ENCODE results near the gene CLIP2. TPM values are rescaled to one million over a fixed set of nuclear protein-coding genes. Genes with fewer than 3 reads are reported as not detected.
A peak's percentile ranks its signal among the peaks of the same experiment; 100 is the strongest.

Gene CLIP2
- total and polyA plus RNA-seq, 2 of the 4 experiments (the other 2 are of a cell fraction): 18.1 to 20.7 TPM

DNA sequence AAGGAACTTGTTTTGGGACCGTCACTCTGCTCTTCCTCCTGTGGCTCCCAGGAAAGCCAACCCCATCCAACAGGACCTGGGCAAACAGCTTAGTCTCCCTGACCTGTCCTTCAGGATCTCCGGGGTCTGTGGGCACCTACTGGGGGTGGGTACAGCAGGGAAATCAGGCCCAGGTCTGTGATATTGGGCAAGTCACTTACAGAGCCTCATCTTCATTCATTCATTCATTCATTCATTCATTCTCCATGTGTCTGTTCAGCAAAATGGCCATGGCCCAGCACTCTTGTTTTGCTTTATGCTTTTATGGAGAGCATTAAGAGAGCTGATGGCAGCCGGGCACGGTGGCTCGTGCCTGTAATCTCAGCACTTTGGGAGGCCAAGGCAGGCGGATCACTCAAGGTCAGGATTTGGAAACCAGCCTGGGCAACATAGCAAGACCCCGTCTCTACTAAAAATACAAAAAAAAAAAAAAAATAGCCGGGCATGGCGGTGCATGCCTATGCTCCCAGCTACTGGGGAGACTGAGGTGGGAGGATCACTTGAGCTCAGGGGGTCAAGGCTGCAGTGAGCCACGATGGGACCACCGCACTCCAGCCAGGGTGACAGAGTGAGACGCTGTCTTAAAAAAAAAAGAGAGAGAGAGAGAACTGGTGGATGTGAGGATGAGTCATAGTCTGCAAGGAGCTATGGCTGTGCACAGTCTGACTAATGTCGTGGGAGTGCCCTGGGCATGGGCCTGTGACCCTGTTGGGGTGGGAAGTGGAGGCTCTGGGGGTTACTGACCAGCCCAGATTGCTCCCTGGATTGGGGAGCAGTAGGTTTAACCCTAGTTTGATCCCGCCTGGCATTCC lies 54.3 kb downstream of the CLIP2 start:
- Histone ChIP-seq H3K27me3 (ENCODE audit: control insufficient read depth, insufficient read depth, low read length) (no peaks in the 10 kb centered on the region), H2BK5ac (ENCODE audit: low read depth, low read length, poor library complexity, severe bottlenecking) (peak overlapping the region; percentile 36), H4K91ac (ENCODE audit: insufficient read depth, low read depth, low read length) (no peak overlapping the region), H3K27ac (ENCODE audit: insufficient read depth, low read length) (peak overlapping the region; percentile 7; the same call in 1 of the 2 replicates), H3K9me3 (ENCODE audit: control insufficient read depth, insufficient read depth, low read length) (no peaks in the 10 kb centered on the region), H3K4me2 (ENCODE audit: low read depth, low read length) (0 out of 2 replicates have a peak overlapping the region, but pooled peaks have one; percentile 1), H3K9ac (ENCODE audit: low read depth, low read length) (no peak overlapping the region), H3K23ac (ENCODE audit: low read depth, low read length) (no peak overlapping the region), H3K18ac (ENCODE audit: low read depth, low read length) (no peak overlapping the region), H3K4me3 (ENCODE audit: insufficient read depth, low read depth, low read length) (no peak overlapping the region), H2AK9ac (replicated peaks; ENCODE audit: low read depth, low read length, poor library complexity) (peak overlapping the region; percentile 90), H3K79me1 (ENCODE audit: low read depth in 1 of 2, low read length in 2 of 2) (peaks cover 18 to 80% of the 10 kb centered on the region in 2 experiments), H3K14ac (replicated peaks; ENCODE audit: low read depth, low read length) (peak overlapping the region; percentile 65; the same call in 1 of the 2 replicates), H4K20me1 (ENCODE audit: insufficient read depth, low read length) (peaks cover 53% of the 10 kb centered on the region), H3K4me1 (ENCODE audit: control insufficient read depth, insufficient read depth, low read length) (peaks cover 7% of the 10 kb centered on the region), H3K9me1 (ENCODE audit: insufficient read depth, low read length) (peaks cover 12% of the 10 kb centered on the region), H3K56ac (ENCODE audit: extremely low read depth, insufficient read depth, low read length) (no peak overlapping the region), H2BK15ac (ENCODE audit: low read depth, low read length) (0 out of 3 replicates have a peak overlapping the region, but pooled peaks have one; percentile 7), H3K36me3 (ENCODE audit: control insufficient read depth, insufficient read depth, low read length) (peaks cover 43% of the 10 kb centered on the region), H4K5ac (ENCODE audit: low read depth, low read length) (no peak overlapping the region), H2BK20ac (ENCODE audit: low read depth, low read length) (peak overlapping the region; percentile 38; the same call in 1 of the 2 replicates), H2AFZ (replicated peaks; ENCODE audit: low read length, poor library complexity) (peak overlapping the region; percentile 75), H2BK120ac (ENCODE audit: low read depth, low read length) (no peak overlapping the region), H2AK5ac (ENCODE audit: low read depth, low read length) (peak overlapping the region; percentile 37; the same call in 1 of the 2 replicates), H3K4ac (ENCODE audit: low read depth, low read length) (peak overlapping the region; percentile 35; the same call in 1 of the 2 replicates), H4K8ac (ENCODE audit: low read depth in 2 of 2, low read length in 2 of 2) (0 out of 4 replicates have a peak overlapping the region, but pooled peaks of 1 of the 2 experiments have one; percentile 30)
- DNase-seq: peak; percentile 85
- WGBS, 2 experiments (ENCODE audit: extremely low coverage in 2 of 2, insufficient read length in 1 of 2): 63% methylated on average over 7 of the region's 14 CpGs; no CpG with 5 or more reads in 1 of the 2 experiments
- TF ChIP-seq MAZ (IDR thresholded peaks at IDR 0.05; ENCODE audit: borderline replicate concordance, low read depth, low read length) (no peak), RFX5 (IDR thresholded peaks at IDR 0.05; ENCODE audit: low read depth, low read length) (no peak), BHLHE40 (IDR thresholded peaks at IDR 0.05; ENCODE audit: low read depth, low read length) (peak; percentile 54), FOS (IDR thresholded peaks at IDR 0.05; ENCODE audit: low read depth, low read length) (peak; percentile 97), NFE2L2 (IDR thresholded peaks at IDR 0.05; ENCODE audit: low read depth, low read length) (no peak), MAFK (IDR thresholded peaks at IDR 0.05; ENCODE audit: low read depth, low read length) (no peak), RCOR1 (IDR thresholded peaks at IDR 0.05; ENCODE audit: insufficient replicate concordance, low read length) (no peak)
- TF ChIP-seq, protein P1, sequence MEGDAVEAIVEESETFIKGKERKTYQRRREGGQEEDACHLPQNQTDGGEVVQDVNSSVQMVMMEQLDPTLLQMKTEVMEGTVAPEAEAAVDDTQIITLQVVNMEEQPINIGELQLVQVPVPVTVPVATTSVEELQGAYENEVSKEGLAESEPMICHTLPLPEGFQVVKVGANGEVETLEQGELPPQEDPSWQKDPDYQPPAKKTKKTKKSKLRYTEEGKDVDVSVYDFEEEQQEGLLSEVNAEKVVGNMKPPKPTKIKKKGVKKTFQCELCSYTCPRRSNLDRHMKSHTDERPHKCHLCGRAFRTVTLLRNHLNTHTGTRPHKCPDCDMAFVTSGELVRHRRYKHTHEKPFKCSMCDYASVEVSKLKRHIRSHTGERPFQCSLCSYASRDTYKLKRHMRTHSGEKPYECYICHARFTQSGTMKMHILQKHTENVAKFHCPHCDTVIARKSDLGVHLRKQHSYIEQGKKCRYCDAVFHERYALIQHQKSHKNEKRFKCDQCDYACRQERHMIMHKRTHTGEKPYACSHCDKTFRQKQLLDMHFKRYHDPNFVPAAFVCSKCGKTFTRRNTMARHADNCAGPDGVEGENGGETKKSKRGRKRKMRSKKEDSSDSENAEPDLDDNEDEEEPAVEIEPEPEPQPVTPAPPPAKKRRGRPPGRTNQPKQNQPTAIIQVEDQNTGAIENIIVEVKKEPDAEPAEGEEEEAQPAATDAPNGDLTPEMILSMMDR (conservative IDR thresholded peaks at IDR 0.05; ENCODE audit: low read depth, low read length): no peak
- TF ChIP-seq, protein P2, sequence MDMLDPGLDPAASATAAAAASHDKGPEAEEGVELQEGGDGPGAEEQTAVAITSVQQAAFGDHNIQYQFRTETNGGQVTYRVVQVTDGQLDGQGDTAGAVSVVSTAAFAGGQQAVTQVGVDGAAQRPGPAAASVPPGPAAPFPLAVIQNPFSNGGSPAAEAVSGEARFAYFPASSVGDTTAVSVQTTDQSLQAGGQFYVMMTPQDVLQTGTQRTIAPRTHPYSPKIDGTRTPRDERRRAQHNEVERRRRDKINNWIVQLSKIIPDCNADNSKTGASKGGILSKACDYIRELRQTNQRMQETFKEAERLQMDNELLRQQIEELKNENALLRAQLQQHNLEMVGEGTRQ (IDR thresholded peaks at IDR 0.05; ENCODE audit: low read depth, low read length): no peak
- no TSS peak for BruUV-seq (replicated peaks)
- peak; percentile 96 for ATAC-seq (ENCODE audit: low read depth)
- in situ Hi-C loops (cut with MboI; ENCODE audit: low sequenced_read_pairs): no loop called here
- CTCF ChIA-PET: interaction anchor here (0.6 kb wide), 2 partner anchors 8 to 327 kb away, joined by 3 read pairs; no protein-coding TSS in a partner anchor
- POLR2A ChIA-PET (ENCODE audit: unreplicated experiment): no interaction called here
- dilution Hi-C loops (cut with HindIII; ENCODE audit: low sequenced_read_pairs, unreplicated experiment): no loop called here
- intact Hi-C loops (cut with micrococcal nuclease): loop anchor here (1.0 kb wide), 1 partner anchor 13 kb away; no protein-coding TSS in a partner anchor
